K562 (cell line): Measurements from ENCODE around the gene AIFM3. TPM values are rescaled to one million over a fixed set of nuclear protein-coding genes. Genes with fewer than 3 reads are reported as not detected.

ENCODE experiments used
- CBX5 ChIP-seq: IDR thresholded peaks from 2 replicates; pipeline ENCODE4 v1.6.1; 2014; ENCODE audit warnings: low read depth, borderline replicate concordance
- DNMT1 ChIP-seq: fragments of 450-650 bp; IDR thresholded peaks from 2 replicates; pipeline ENCODE4 v1.6.1; 2016; ENCODE audit warnings: antibody characterized with exemption, mild to moderate bottlenecking
- GATAD2A ChIP-seq: fragments of 450-650 bp; IDR thresholded peaks from 2 replicates; pipeline ENCODE4 v1.6.1; 2017
- KDM1A ChIP-seq, 2 experiments: fragments of 450-650 bp; IDR thresholded peaks; 2 replicates each; pipeline ENCODE4 v1.6.1; 2016; ENCODE audit warnings: mild to moderate bottlenecking in 2 of 2
- KDM5B ChIP-seq: fragments of 200-600 bp; sonication (generic); IDR thresholded peaks from 2 replicates; pipeline ENCODE4 v1.6.1; 2012; ENCODE audit warnings: low read depth, mild to moderate bottlenecking, moderate library complexity, low read length, control low read depth, inconsistent platforms; ENCODE audit not compliant: insufficient replicate concordance
- LCOR ChIP-seq: sonication (generic); formaldehyde crosslinking; IDR thresholded peaks from 2 replicates; pipeline ENCODE4 v1.8.0; 2022; ENCODE audit warnings: mild to moderate bottlenecking, missing genetic modification reagents
- MED1 ChIP-seq: sonication (generic); formaldehyde crosslinking; IDR thresholded peaks from 2 replicates; pipeline ENCODE4 v1.8.1; 2023; ENCODE audit warnings: missing genetic modification reagents, borderline replicate concordance
- MEIS2 ChIP-seq: fragments of 450-650 bp; IDR thresholded peaks from 2 replicates; pipeline ENCODE4 v1.6.1; 2014; ENCODE audit warnings: mild to moderate bottlenecking; ENCODE audit not compliant: partially characterized antibody
- PYGO2 ChIP-seq: fragments of 450-650 bp; IDR thresholded peaks from 2 replicates; pipeline ENCODE4 v1.6.1; 2016; ENCODE audit warnings: mild to moderate bottlenecking, missing genetic modification characterization, moderate library complexity, missing compliant biosample characterization
- SRSF3 ChIP-seq: fragments of 200-400 bp; formaldehyde crosslinking; IDR thresholded peaks from 2 replicates; pipeline ENCODE4 v1.6.1; 2016; ENCODE audit warnings: mild to moderate bottlenecking, low read length, moderate library complexity; ENCODE audit not compliant: insufficient read depth
- STAT5B ChIP-seq: fragments of 250-450 bp; sonication (Bioruptor Pico); IDR thresholded peaks from 2 replicates; pipeline ENCODE4 v1.8.0; 2021; ENCODE audit warnings: mild to moderate bottlenecking, inconsistent platforms
- ZNF140 ChIP-seq: fragments of 250-450 bp; sonication (Bioruptor Pico); IDR thresholded peaks from 2 replicates; pipeline ENCODE4 v1.8.0; 2021; ENCODE audit warnings: moderate library complexity, mild to moderate bottlenecking, inconsistent platforms
- ZNF431 ChIP-seq: sonication (generic); formaldehyde crosslinking; IDR thresholded peaks from 2 replicates; pipeline ENCODE4 v1.8.0; 2022; ENCODE audit warnings: mild to moderate bottlenecking, missing genetic modification reagents
- ZNF507 ChIP-seq: conservative IDR thresholded peaks from 2 replicates; pipeline ENCODE4 v1.6.1; 2017; ENCODE audit warnings: missing genetic modification characterization, missing compliant biosample characterization
- ZNF764 ChIP-seq: fragments of 250-450 bp; sonication (Bioruptor Pico); IDR thresholded peaks from 2 replicates; pipeline ENCODE4 v1.4.0; 2020; ENCODE audit warnings: low read depth, mild to moderate bottlenecking, moderate library complexity
- ZZZ3 ChIP-seq: fragments of 450-650 bp; IDR thresholded peaks from 2 replicates; pipeline ENCODE4 v1.6.1; 2016; ENCODE audit warnings: antibody characterized with exemption, mild to moderate bottlenecking, moderate library complexity
- polyA plus RNA-seq, 8 experiments: library from polyadenylated mRNA; depleted of rRNA in 4 of 8; stranded (reverse) in 5 of 8; unstranded in 3 of 8; fragments of >200 nt; fragmentation: Nextera tagmentation in 2 of 8; fragmentation: Illumina TruSeq in 1 of 8; extraction: Ambion mirVana in 2 of 8; extraction: Trizol in 1 of 8; gene quantifications; 2 replicates each; pipeline versions ENCODE4 v1.2.1 to v1.2.3, GENCODE V29; 2011 to 2014; ENCODE audit warnings: inconsistent platforms in 1 of 8, missing spikeins in 1 of 8
- total RNA-seq, 7 experiments: library from RNA; depleted of rRNA in 6 of 7; stranded (reverse); fragments of >200 nt in 6 of 7; fragmentation: Illumina TruSeq in 2 of 7; extraction: Trizol in 2 of 7; gene quantifications; 2 replicates each; pipeline versions ENCODE4 v1.2.1 to v1.2.3, GENCODE V29; 2011 to 2021; ENCODE audit warnings: low replicate concordance in 1 of 7
- TF ChIP-seq, protein P1 (sequence below): fragments of 250-450 bp; sonication (Bioruptor Pico); IDR thresholded peaks from 2 replicates; pipeline ENCODE4 v1.5.0; 2021
- TF ChIP-seq, protein P2 (sequence below): sonication (generic); formaldehyde crosslinking; IDR thresholded peaks from 2 replicates; pipeline ENCODE4 v1.8.0; 2023; ENCODE audit warnings: missing genetic modification reagents, mild to moderate bottlenecking, borderline replicate concordance
- TF ChIP-seq, protein P3 (sequence below): fragments of 450-650 bp; formaldehyde crosslinking; IDR thresholded peaks from 2 replicates; pipeline ENCODE4 v1.4.0; 2022; ENCODE audit warnings: missing genetic modification characterization
- TF ChIP-seq, protein P4 (sequence below): fragments of 250-450 bp; sonication (Bioruptor Pico); IDR thresholded peaks from 2 replicates; pipeline ENCODE4 v1.6.1; 2021; ENCODE audit warnings: mild to moderate bottlenecking
- TF ChIP-seq, protein P5 (sequence below), 2 experiments: fragments of 450-650 bp in 1 of 2; sonication (generic) in 1 of 2; formaldehyde crosslinking in 1 of 2; IDR thresholded peaks in 1 of 2; conservative IDR thresholded peaks in 1 of 2; 2 replicates each; pipeline versions ENCODE4 v1.6.1 to v1.8.1; 2016 to 2023; ENCODE audit warnings: mild to moderate bottlenecking in 2 of 2, moderate library complexity in 2 of 2, inconsistent platforms in 1 of 2, missing genetic modification reagents in 1 of 2

The AIFM3 gene
- total and polyA plus RNA-seq, 9 of the 15 experiments (the other 6 are each of a cell fraction or from before 2014, with no cell fraction given), result 0.03 to 0.20 (median 0.07) TPM; not detected in 1

DNA sequence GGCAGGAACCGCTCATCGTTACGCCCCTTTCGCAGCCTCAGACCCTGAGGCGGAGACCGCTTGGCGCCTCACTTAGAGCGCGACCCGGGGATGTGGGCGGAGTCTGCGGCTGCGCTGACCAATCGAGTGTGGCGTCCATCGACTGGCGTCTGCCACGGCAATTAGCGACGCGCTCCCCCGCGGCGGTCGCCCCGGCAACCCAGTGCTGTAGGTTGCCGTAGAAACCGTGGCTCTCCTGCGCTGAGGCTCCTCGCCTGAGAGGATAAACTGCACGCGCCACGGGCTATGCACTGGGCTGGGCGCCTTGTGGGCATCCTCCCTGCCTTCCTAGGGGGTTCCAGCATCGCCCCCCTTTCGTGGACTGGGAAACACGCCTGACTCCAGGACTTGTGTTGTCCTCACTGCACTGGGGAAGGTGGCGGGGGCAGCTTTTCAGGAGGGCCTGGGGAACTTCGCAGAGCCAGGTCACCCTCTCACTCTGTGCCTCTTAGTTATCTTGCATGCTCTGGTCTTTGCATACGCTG is 47.2 kb downstream of the AIFM3 start (continued):
- TF ChIP-seq KDM5B (peak; percentile 38), MED1 (CRISPR knock-in tag) (no peak), ZNF431 (CRISPR knock-in tag) (no peak), MEIS2 (no peak), DNMT1 (no peak), ZNF507 (tag) (no peak), ZZZ3 (no peak), CBX5 (no peak), SRSF3 (no peak), KDM1A (IDR thresholded peaks at IDR 0.05) (no peak), LCOR (no peak), ZNF764 (CRISPR knock-in tag) (no peak; the same call in 1 of the 2 replicates), GATAD2A (no peak), ZNF140 (CRISPR knock-in tag) (no peak), PYGO2 (tag) (no peak), STAT5B (CRISPR knock-in tag) (no peak)
- TF ChIP-seq, protein P1, sequence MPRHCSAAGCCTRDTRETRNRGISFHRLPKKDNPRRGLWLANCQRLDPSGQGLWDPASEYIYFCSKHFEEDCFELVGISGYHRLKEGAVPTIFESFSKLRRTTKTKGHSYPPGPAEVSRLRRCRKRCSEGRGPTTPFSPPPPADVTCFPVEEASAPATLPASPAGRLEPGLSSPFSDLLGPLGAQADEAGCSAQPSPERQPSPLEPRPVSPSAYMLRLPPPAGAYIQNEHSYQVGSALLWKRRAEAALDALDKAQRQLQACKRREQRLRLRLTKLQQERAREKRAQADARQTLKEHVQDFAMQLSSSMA (CRISPR knock-in tag), result no peak
- TF ChIP-seq, protein P2, sequence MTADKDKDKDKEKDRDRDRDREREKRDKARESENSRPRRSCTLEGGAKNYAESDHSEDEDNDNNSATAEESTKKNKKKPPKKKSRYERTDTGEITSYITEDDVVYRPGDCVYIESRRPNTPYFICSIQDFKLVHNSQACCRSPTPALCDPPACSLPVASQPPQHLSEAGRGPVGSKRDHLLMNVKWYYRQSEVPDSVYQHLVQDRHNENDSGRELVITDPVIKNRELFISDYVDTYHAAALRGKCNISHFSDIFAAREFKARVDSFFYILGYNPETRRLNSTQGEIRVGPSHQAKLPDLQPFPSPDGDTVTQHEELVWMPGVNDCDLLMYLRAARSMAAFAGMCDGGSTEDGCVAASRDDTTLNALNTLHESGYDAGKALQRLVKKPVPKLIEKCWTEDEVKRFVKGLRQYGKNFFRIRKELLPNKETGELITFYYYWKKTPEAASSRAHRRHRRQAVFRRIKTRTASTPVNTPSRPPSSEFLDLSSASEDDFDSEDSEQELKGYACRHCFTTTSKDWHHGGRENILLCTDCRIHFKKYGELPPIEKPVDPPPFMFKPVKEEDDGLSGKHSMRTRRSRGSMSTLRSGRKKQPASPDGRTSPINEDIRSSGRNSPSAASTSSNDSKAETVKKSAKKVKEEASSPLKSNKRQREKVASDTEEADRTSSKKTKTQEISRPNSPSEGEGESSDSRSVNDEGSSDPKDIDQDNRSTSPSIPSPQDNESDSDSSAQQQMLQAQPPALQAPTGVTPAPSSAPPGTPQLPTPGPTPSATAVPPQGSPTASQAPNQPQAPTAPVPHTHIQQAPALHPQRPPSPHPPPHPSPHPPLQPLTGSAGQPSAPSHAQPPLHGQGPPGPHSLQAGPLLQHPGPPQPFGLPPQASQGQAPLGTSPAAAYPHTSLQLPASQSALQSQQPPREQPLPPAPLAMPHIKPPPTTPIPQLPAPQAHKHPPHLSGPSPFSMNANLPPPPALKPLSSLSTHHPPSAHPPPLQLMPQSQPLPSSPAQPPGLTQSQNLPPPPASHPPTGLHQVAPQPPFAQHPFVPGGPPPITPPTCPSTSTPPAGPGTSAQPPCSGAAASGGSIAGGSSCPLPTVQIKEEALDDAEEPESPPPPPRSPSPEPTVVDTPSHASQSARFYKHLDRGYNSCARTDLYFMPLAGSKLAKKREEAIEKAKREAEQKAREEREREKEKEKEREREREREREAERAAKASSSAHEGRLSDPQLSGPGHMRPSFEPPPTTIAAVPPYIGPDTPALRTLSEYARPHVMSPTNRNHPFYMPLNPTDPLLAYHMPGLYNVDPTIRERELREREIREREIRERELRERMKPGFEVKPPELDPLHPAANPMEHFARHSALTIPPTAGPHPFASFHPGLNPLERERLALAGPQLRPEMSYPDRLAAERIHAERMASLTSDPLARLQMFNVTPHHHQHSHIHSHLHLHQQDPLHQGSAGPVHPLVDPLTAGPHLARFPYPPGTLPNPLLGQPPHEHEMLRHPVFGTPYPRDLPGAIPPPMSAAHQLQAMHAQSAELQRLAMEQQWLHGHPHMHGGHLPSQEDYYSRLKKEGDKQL (CRISPR knock-in tag), result no peak
- TF ChIP-seq, protein P3, sequence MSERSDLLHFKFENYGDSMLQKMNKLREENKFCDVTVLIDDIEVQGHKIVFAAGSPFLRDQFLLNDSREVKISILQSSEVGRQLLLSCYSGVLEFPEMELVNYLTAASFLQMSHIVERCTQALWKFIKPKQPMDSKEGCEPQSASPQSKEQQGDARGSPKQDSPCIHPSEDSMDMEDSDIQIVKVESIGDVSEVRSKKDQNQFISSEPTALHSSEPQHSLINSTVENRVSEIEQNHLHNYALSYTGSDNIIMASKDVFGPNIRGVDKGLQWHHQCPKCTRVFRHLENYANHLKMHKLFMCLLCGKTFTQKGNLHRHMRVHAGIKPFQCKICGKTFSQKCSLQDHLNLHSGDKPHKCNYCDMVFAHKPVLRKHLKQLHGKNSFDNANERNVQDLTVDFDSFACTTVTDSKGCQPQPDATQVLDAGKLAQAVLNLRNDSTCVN (CRISPR knock-in tag), result no peak
- TF ChIP-seq, protein P4, sequence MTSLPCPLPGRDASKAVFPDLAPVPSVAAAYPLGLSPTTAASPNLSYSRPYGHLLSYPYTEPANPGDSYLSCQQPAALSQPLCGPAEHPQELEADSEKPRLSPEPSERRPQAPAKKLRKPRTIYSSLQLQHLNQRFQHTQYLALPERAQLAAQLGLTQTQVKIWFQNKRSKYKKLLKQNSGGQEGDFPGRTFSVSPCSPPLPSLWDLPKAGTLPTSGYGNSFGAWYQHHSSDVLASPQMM, result no peak
- TF ChIP-seq, protein P5, sequence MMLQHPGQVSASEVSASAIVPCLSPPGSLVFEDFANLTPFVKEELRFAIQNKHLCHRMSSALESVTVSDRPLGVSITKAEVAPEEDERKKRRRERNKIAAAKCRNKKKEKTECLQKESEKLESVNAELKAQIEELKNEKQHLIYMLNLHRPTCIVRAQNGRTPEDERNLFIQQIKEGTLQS (IDR thresholded peaks at IDR 0.05), result no peak
- TF ChIP-seq, protein P5 (CRISPR knock-in tag; conservative IDR thresholded peaks at IDR 0.05), result peak; percentile 91
